SW480 (cell line): ENCODE data around the gene CNIH3.

Experiments used
- DNase-seq: peaks from one replicate; pipeline ENCODE4 v3.0.0-alpha.2; 2016; ENCODE audit warnings: low spot score

Gene CNIH3

GRCh38 chr1:224722838-224723237, 106.7 kb downstream of the CNIH3 start:
- no peak for DNase-seq

GRCh38 chr1:224724566-224724965, 108.4 kb downstream of the CNIH3 start:
- no peak for DNase-seq

- peak; percentile 97 for DNase-seq
Measured at GRCh38 chr1:224726441-224727182, 110.5 kb downstream of the CNIH3 start.

- no peak for DNase-seq
Measured at GRCh38 chr1:224727351-224728289, 111.5 kb downstream of the CNIH3 start.

DNA sequence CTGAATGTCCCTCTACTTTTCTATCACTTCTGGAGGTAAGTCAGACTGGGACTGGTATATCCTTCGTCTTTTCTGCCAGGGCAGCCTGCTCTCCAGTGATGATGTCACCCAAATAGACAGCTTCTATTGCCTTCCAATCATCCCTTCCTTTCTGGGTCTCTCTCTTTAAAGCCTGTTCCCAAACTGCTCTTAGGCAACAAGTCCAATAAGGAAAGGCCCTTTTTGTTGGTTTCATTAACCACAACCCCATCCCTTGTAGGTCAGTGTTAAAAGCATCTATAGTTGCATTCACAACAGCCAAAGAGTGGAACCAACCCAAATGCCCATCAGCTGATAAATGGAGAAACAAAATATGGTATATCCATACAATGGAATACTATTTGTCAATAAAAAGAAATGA, 114.4 kb downstream of the CNIH3 start:
- DNase-seq: no peak

DNA sequence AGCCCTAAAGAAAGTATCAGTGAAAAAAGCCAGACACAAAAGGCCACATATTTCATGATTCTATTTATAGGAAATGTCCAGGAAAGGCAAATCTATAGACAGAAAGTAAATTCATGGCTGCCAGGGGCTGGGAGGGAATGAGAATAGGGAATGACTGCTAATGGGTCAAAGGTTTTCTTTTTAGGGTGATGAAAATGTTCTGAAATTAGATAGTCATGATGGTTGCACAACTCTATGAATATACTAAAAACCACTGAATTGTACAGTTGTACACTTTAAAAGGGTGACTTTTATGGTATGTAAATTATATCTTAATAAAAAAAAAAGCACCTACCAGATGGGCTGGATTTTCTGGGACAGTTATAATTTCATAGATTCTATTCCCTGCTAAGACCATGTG, 114.8 kb downstream of the CNIH3 start:
- no peak for DNase-seq

DNA sequence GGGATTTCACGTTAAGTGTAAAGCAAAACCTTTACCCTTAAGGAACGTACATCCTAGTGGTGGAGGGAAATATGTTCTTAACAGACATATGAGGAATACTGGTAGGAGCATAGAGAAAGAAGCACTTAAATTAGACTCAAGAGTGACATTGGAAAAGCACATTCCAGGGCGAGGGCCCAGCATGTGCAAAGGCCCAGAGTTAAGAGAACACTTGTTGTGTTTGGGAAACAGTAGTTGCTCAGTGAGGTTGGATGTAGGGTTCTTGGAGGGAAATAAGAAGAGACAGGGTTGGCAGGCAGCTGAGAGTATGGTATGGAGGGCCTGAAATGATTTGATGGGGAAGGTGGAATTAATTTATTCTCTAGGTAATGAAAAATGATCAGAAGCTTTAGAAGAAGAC, 115.5 kb downstream of the CNIH3 start:
- DNase-seq: no peak

GRCh38 chr1:224732377-224733026, 116.4 kb downstream of the CNIH3 start:
- DNase-seq: no peak

DNA sequence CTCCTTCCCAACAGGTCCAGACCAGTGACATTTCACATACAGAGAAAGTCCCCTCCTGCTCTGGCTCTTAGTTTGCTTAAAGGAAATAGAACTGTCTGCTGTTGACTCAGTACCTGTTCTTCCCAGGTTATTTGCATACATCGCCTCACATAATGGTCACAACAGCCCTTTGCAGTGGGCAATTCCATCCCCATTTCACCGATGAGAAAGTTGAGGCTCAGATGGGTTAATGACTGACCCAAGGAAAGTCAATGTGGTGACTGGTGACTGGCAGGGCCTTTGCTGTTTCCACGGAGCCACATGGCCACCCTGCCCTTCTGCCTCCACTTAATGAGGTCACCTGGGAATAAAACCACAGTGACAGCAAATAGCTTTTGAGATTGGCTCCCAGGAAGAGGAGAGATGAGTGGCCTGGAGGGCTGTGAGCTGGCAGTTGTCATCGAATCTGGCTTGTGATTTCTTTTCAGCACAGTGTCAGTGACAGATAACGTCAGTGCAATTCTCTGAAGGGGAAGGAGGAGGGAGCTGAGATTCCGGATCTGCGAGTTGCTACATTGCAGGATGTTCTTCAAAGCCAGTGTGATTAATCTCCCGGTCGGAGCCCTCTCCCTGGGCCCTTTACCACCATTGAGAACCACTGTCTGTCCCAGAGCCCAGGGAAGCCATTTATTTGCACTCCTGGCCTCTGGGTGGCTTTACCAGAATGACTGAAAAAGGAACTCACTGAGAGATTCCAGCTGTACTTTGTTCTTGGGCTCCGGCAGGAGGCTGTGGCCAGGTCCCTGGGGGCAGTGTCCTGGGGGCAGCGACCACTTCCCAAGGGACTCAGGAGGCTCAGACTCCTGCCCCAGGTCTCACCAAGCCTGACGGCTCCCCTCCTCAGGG, 117.2 kb downstream of the CNIH3 start:
- DNase-seq: peak; percentile 70

DNA sequence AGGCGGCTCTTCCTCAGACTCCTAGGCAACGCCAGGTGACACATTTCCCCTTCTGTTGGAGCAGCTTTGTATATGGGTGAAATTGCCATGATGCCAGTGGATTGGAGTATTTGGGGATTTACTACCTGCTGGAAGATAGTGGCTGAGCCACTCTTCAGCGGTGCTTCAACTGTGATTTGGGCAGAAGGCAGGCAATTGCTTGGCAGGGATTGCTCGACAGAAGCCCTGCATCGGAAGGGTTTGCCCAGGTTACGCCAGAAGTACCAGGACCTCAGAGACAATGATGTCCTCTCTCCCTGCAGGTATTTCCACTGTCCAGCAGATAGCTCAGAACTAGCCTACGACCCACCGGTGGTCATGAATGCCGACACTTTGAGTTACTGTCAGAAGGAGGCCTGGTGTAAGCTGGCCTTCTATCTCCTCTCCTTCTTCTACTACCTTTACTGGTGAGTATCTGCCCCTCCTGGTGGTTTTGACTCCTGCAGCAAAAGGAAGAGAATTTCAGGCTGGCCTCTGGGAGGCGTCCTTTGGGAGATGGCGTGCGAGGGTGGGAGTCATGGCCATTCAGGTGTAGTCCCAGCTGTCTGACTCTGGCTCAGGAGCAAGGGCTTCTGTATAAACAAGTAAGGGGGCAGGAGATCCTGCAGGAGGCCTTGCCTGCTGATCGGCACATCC, 118.3 kb downstream of the CNIH3 start:
- DNase-seq: no peak

- DNase-seq: no peak
Measured at GRCh38 chr1:224735159-224735558, 119.0 kb downstream of the CNIH3 start.

- DNase-seq: no peak
Measured at GRCh38 chr1:224736619-224737352, 120.7 kb downstream of the CNIH3 start.

- no peak for DNase-seq
Measured at GRCh38 chr1:224737353-224737727, 121.2 kb downstream of the CNIH3 start.

DNA sequence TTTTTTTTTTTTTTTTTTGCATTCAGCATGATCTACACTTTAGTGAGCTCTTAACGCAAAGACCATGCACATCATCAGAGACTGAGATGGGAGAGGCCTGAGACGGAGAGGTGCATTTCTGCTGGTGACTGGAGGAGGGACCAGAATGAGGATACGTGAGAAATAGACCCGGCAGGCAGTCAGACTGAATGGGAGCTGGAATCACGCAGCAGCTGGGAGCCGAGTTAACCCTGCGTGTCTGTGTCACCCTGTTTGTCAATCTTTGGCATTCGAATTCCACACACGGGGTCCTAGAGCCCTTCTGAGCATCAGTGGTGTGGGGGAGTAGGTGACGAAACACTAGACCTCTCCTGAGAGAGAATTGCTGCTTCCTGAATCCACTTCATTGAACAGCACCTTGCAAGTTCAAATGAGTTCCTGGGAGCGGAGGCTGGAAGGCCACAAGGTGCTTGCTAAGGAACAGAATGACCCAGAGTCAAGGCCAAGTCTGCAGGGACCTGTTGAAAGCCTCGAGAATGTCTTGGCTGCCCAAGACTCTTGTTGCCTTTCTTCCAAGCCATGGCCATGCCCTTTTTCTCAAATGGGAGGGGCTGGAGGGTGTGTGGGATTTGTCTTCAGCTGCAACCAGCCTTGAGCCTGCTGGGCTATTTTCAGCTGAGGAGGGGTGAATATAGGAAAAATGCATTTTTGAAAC, 123.3 kb downstream of the CNIH3 start:
- no peak for DNase-seq

DNA sequence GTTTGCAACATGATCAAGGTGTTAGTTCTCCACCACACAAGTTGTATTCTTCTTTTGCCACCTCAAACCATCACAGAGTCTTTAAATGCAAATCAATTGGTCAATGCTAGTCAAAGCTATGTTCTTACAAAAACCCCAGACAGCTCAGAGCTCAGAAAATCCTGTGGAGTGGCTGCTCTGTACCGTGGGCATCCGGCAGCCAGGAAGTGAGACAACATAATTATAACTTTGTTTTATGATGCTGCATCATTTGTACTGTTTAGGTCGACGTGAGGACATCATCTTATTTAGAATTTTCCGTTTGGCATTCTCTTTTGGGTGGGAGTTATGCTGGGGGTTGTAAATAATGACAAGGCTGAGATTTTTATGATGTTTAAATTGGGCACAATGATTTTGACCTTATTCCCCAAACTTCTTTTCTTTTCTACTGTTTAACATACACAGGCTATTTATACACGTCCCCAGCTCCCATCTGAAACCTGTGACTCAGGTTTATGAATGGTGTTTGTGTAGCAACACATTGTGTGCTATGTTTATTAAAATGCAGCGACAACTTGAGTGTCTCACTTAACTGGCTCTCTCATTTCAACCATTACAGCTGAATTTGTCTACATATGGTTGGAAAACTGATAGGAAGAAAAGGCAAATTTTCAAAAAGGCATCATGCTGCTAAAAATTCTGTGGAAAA, 124.0 kb downstream of the CNIH3 start:
- no peak for DNase-seq

- no peak for DNase-seq
Measured at GRCh38 chr1:224740685-224741052, 124.6 kb downstream of the CNIH3 start.

DNA sequence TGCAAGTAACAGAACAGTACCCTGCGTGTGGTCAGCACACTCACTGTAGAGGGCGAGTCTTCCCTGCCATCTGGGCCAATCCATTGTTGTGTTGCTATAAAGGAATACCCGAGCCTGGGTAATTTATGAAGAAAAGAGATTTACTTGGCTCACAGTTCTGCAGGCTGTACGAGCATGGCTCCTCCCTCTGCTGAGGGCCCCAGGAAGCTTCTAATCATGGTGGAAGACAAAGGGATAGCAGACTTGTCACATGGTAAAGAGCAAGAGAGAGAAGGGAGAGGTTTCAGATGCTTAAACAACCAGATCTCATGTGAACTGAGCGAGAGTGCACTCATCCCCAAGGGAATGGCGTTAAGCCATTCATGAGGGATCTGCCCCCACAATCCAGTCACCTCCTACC, 126.2 kb downstream of the CNIH3 start:
- DNase-seq: no peak

DNA sequence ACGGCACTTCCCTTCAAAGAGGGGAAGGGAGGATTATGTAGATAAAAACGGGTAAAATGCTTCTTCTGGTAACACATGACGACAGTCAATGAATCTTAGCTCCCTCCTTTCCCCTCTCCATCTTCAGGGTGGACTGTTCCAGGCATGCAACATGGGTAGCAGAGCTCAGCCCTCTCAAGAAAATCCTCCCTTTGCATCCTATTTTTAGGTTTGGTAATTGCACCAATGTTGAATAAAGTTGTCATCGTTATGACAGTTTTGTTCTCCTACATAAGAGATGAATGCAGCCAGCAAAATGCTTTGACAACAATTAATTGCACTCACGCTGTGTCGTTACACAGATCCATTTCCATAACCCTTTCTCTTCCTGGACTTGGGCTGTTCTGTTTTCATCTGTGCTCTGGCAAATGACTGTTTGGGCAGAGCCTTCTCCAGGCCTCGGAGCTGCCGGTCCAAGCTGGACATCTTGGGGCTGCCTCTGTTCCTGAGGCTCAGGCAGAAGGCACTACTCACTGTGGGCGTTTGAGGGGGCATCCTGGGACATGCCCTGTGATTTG, 127.6 kb downstream of the CNIH3 start:
- DNase-seq: no peak

DNA sequence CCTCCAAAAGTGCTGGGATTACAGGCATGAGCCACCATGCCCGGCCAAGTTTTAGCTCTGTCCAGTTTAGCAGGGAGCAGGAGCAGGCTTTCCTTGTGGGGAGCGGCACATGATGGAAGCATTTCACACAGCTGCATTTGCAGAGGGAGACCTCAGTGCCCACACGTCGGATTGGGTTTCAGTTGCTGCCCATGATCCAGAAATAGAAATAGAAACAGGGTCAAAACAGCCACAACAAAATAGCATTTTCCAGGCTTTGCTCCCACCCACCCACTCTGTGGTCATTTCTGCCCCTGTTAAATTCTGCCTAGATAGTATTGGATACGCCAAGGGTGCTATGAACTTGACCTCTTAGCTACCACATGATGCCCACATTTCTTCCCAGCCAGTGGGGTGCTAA, 128.4 kb downstream of the CNIH3 start:
- DNase-seq: no peak
